Measurements from ENCODE around the gene INPP5J. TPM values are rescaled to one million over a fixed set of nuclear protein-coding genes. Genes with fewer than 3 reads are reported as not detected.
"Not testable (repeated sequence)": the region's sequence is repeated elsewhere in the genome, so short reads cannot be mapped to it uniquely, and the experiment has no call there.

Gene INPP5J
- polyA plus RNA-seq, 1 donor (not counting 4 experiments of a cell fraction or from before 2014, with no cell fraction given): 0.22 TPM

DNA sequence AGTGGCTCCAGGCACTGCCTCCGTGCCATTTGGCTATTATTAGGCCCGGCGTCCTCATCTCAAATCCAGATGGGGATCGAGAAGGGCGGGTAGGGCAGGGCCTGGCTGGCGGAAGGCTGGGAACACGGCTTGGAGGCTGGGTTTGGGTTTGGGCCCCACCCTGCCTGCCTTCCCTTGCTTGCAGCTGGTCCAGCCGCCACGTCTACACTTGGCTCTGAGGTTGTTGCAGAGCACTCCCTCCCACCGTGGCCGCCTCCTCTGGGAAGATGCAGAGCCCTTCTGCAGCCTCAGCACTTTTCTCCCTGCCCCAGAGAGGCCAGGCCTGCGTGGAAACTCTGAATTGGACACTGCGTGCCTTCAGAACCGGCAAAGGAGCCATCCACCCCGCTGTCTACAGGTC lies 46.8 kb upstream of the INPP5J start:
- no peaks in the 10 kb centered on the region for H3K9me3 ChIP-seq (ENCODE audit: control insufficient read depth, low read depth, low read length)
- no peak for FAIRE-seq

DNA sequence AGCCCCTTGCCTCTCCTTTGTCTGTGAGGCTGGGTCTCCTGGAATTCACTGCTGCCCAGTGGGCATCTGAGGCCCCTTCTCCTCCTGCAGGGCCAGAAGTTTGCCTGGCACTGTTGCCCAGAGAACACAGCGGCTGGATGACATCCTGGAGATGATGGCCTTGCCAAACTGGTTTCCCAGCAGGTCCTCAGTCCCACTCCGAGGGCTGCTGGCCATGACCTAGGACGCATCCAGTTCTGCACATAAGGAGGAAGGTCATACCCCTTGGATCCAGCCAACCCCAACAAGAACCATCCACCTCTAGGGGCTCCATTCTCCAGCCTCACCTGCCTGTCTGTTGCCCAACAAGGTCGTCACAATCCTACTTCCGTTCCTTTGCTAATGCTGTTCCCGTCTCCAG lies 45.1 kb upstream of the INPP5J start:
- Histone ChIP-seq H3K36me3 (ENCODE audit: control insufficient read depth in 2 of 2, extremely low read depth in 1 of 2, insufficient read depth in 2 of 2, low read length in 2 of 2) (peaks cover 0 to 5% of the 10 kb centered on the region in 2 experiments), H2AFZ (ENCODE audit: control insufficient read depth, low read length) (no peak overlapping the region), H3K4me3 (ENCODE audit: control insufficient read depth in 2 of 3, extremely low read depth in 1 of 3, insufficient read depth in 2 of 3, low read depth in 1 of 3, low read length in 3 of 3) (no peak overlapping the region), H4K20me1 (ENCODE audit: control insufficient read depth, extremely low read depth, insufficient read depth, low read length) (no peaks in the 10 kb centered on the region), H3K4me2 (ENCODE audit: control insufficient read depth, extremely low read depth, insufficient read depth, low read depth, low read length) (no peak overlapping the region), H3K9ac (ENCODE audit: control insufficient read depth, extremely low read depth, insufficient read depth, low read length) (no peak overlapping the region), H3K27ac (ENCODE audit: control insufficient read depth, insufficient read depth, low read length) (no peak overlapping the region), H3K27me3 (ENCODE audit: control insufficient read depth, extremely low read depth, insufficient read depth, low read length) (no peaks in the 10 kb centered on the region), H3K4me1 (ENCODE audit: control insufficient read depth, extremely low read depth, insufficient read depth, low read length) (peaks cover 21% of the 10 kb centered on the region), H3K79me2 (ENCODE audit: control insufficient read depth, insufficient read depth, low read length) (peaks cover 15% of the 10 kb centered on the region), H3K9me1 (ENCODE audit: control insufficient read depth, extremely low read depth, insufficient read depth, low read length) (peaks cover 2% of the 10 kb centered on the region), H3K9me3 (ENCODE audit: control insufficient read depth, low read depth, low read length) (no peaks in the 10 kb centered on the region)
- dilution Hi-C loops (cut with MboI; ENCODE audit: extremely low pct_ligation_motif_present, low sequenced_read_pairs): no loop called here
- TF ChIP-seq CTCF (optimal IDR thresholded peaks at IDR 0.05 in 1 of 3, IDR thresholded peaks at IDR 0.05 in 1 of 3, conservative IDR thresholded peaks at IDR 0.05 in 1 of 3; ENCODE audit: extremely low read depth in 1 of 3, insufficient read depth in 2 of 3, low read length in 3 of 3): no peak
- FAIRE-seq (no peak), DNase-seq (ENCODE audit: low read depth, low spot score) (no peak)

More for the DNA sequence above, 46.8 kb upstream of the INPP5J start:
- no peaks in the 10 kb centered on the region for H3K36me3 ChIP-seq (ENCODE audit: control insufficient read depth in 2 of 2, extremely low read depth in 1 of 2, insufficient read depth in 2 of 2, low read length in 2 of 2)
- no peak for TF ChIP-seq CTCF (optimal IDR thresholded peaks at IDR 0.05 in 1 of 3, IDR thresholded peaks at IDR 0.05 in 1 of 3, conservative IDR thresholded peaks at IDR 0.05 in 1 of 3; ENCODE audit: extremely low read depth in 1 of 3, insufficient read depth in 2 of 3, low read length in 3 of 3)
- TF ChIP-seq EZH2 (IDR thresholded peaks at IDR 0.05; ENCODE audit: low read length): no peak
- no peak for DNase-seq (ENCODE audit: low read depth, low spot score)
- H4K20me1 ChIP-seq (ENCODE audit: control insufficient read depth, extremely low read depth, insufficient read depth, low read length): no peaks in the 10 kb centered on the region
- H3K9me1 ChIP-seq (ENCODE audit: control insufficient read depth, extremely low read depth, insufficient read depth, low read length): peaks cover 2% of the 10 kb centered on the region
- no peak overlapping the region for H3K4me3 ChIP-seq (ENCODE audit: control insufficient read depth in 2 of 3, extremely low read depth in 1 of 3, insufficient read depth in 2 of 3, low read depth in 1 of 3, low read length in 3 of 3)
- peaks cover 16% of the 10 kb centered on the region for H3K4me1 ChIP-seq (ENCODE audit: control insufficient read depth, extremely low read depth, insufficient read depth, low read length)
- H2AFZ ChIP-seq (ENCODE audit: control insufficient read depth, low read length): peak overlapping the region; percentile 77
- no peak overlapping the region for H3K9ac ChIP-seq (ENCODE audit: control insufficient read depth, extremely low read depth, insufficient read depth, low read length)
- H3K27ac ChIP-seq (ENCODE audit: control insufficient read depth, insufficient read depth, low read length): no peak overlapping the region
- H3K79me2 ChIP-seq (ENCODE audit: control insufficient read depth, insufficient read depth, low read length): no peaks in the 10 kb centered on the region
- dilution Hi-C loops (cut with MboI; ENCODE audit: extremely low pct_ligation_motif_present, low sequenced_read_pairs): no loop called here
- H3K27me3 ChIP-seq (ENCODE audit: control insufficient read depth, extremely low read depth, insufficient read depth, low read length): no peaks in the 10 kb centered on the region
- H3K4me2 ChIP-seq (ENCODE audit: control insufficient read depth, extremely low read depth, insufficient read depth, low read depth, low read length): peak overlapping the region; percentile 22

DNA sequence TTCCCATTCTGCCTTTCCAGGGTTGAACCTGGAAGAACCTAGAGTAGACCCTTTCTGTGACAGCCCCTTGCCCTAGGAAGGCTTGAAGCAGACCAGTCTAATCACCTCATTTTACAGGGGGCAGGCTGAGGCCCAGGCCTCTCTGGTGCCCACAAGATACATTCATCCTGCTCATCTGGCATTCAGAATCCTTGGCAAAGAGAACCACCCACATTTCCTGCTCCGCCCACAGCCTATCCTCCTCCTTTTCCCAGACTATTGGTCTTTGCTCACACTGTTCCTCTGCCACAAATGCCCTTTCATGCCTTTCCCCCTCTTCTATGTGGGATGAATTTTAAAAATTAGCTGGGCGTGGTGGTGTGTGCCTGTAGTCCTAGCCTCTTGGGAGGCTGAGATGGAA lies 44.4 kb upstream of the INPP5J start:
- H3K9me1 ChIP-seq (ENCODE audit: control insufficient read depth, extremely low read depth, insufficient read depth, low read length); H3K4me2 ChIP-seq (ENCODE audit: control insufficient read depth, extremely low read depth, insufficient read depth, low read depth, low read length); dilution Hi-C loops (cut with MboI; ENCODE audit: extremely low pct_ligation_motif_present, low sequenced_read_pairs); DNase-seq (ENCODE audit: low read depth, low spot score); H3K27me3 ChIP-seq (ENCODE audit: control insufficient read depth, extremely low read depth, insufficient read depth, low read length); H3K9ac ChIP-seq (ENCODE audit: control insufficient read depth, extremely low read depth, insufficient read depth, low read length); H4K20me1 ChIP-seq (ENCODE audit: control insufficient read depth, extremely low read depth, insufficient read depth, low read length); H3K27ac ChIP-seq (ENCODE audit: control insufficient read depth, insufficient read depth, low read length); H3K4me3 ChIP-seq (ENCODE audit: control insufficient read depth in 2 of 3, extremely low read depth in 1 of 3, insufficient read depth in 2 of 3, low read depth in 1 of 3, low read length in 3 of 3); H3K9me3 ChIP-seq (ENCODE audit: control insufficient read depth, low read depth, low read length); H2AFZ ChIP-seq (ENCODE audit: control insufficient read depth, low read length): not testable (repeated sequence)
- peaks cover 5 to 12% of the 10 kb centered on the region in 2 experiments for H3K36me3 ChIP-seq (ENCODE audit: control insufficient read depth in 2 of 2, extremely low read depth in 1 of 2, insufficient read depth in 2 of 2, low read length in 2 of 2)
- peaks cover 22% of the 10 kb centered on the region for H3K79me2 ChIP-seq (ENCODE audit: control insufficient read depth, insufficient read depth, low read length)
- peaks cover 28% of the 10 kb centered on the region for H3K4me1 ChIP-seq (ENCODE audit: control insufficient read depth, extremely low read depth, insufficient read depth, low read length)
- FAIRE-seq: peak; percentile 48

All from keratinocyte (primary cell).